Osteoblast (primary cell): ENCODE results near the gene CLEC19A. TPM values are rescaled to one million over a fixed set of nuclear protein-coding genes. Genes with fewer than 3 reads are reported as not detected.

Experiments
- DNase-seq: peaks from one replicate; pipeline ENCODE4 v3.0.0; 2011; ENCODE audit warnings: low spot score, mixed read lengths; ENCODE audit not compliant: insufficient read length; ENCODE audit errors: missing footprints
- H2AFZ ChIP-seq: 2 replicates; pipeline ENCODE4 v1.6.0; 2011; ENCODE audit warnings: mild to moderate bottlenecking, low read length
- H3K27ac ChIP-seq: 2 replicates; pipeline ENCODE4 v1.5.1; 2011; ENCODE audit warnings: mild to moderate bottlenecking, low read depth, low read length, moderate library complexity
- H3K27me3 ChIP-seq: 2 replicates; pipeline ENCODE4 v1.6.0; 2012; ENCODE audit warnings: mild to moderate bottlenecking, control low read depth, inconsistent platforms, low read length, moderate library complexity; ENCODE audit not compliant: insufficient read depth
- H3K36me3 ChIP-seq: 2 replicates; pipeline ENCODE4 v1.5.1; 2011; ENCODE audit warnings: mild to moderate bottlenecking, low read length, control low read depth, moderate library complexity; ENCODE audit not compliant: insufficient read depth
- H3K4me1 ChIP-seq: 2 replicates; pipeline ENCODE4 v1.5.1; 2011; ENCODE audit warnings: mild to moderate bottlenecking, low read length, control low read depth, moderate library complexity; ENCODE audit not compliant: insufficient read depth
- H3K4me2 ChIP-seq: 2 replicates; pipeline ENCODE4 v1.6.0; 2011; ENCODE audit warnings: mild to moderate bottlenecking, low read length; ENCODE audit not compliant: insufficient read depth
- H3K4me3 ChIP-seq: fragments of 200-600 bp; sonication (generic); 3 replicates; pipeline ENCODE4 v1.5.1; 2012; ENCODE audit warnings: mild to moderate bottlenecking, low read length, inconsistent platforms; ENCODE audit not compliant: insufficient read depth
- H3K79me2 ChIP-seq: 2 replicates; pipeline ENCODE4 v1.6.0; 2012; ENCODE audit warnings: mild to moderate bottlenecking, low read length, control low read depth, inconsistent platforms; ENCODE audit not compliant: insufficient read depth
- H3K9me3 ChIP-seq: 2 replicates; pipeline ENCODE4 v1.5.1; 2011; ENCODE audit warnings: low read depth, low read length, control low read depth
- H4K20me1 ChIP-seq: 2 replicates; pipeline ENCODE4 v1.6.0; 2012; ENCODE audit warnings: mild to moderate bottlenecking, low read length, control low read depth; ENCODE audit not compliant: insufficient read depth
- CTCF ChIP-seq: IDR thresholded peaks from 2 replicates; pipeline ENCODE4 v1.5.1; 2011; ENCODE audit warnings: mild to moderate bottlenecking, low read depth, low read length, moderate library complexity; ENCODE audit errors: extremely low read depth
- total RNA-seq: library from RNA; depleted of rRNA; stranded (reverse); fragments of >200 nt; gene quantifications from 2 replicates; pipeline ENCODE4 v1.2.3, GENCODE V29; 2012

CLEC19A gene
- total RNA-seq, 1 donor: not detected

GRCh38 chr16:19292186-19292585 lies 6.7 kb downstream of the CLEC19A start:
- no peak overlapping the region for H2AFZ ChIP-seq
- H3K4me1 ChIP-seq: no peaks in the 10 kb centered on the region
- no peaks in the 10 kb centered on the region for H3K36me3 ChIP-seq
- TF ChIP-seq CTCF: no peak
- no peak overlapping the region for H3K4me3 ChIP-seq
- no peak overlapping the region for H3K4me2 ChIP-seq
- H3K9me3 ChIP-seq: no peaks in the 10 kb centered on the region
- no peak for DNase-seq
- H3K27ac ChIP-seq: no peak overlapping the region
- H3K79me2 ChIP-seq: no peaks in the 10 kb centered on the region
- no peaks in the 10 kb centered on the region for H3K27me3 ChIP-seq
- H4K20me1 ChIP-seq: no peaks in the 10 kb centered on the region

- H3K4me3 ChIP-seq: no peak overlapping the region
- H3K4me1 ChIP-seq: no peaks in the 10 kb centered on the region
- no peak for DNase-seq
- TF ChIP-seq CTCF: no peak
- no peak overlapping the region for H3K27ac ChIP-seq
- no peak overlapping the region for H2AFZ ChIP-seq
- no peaks in the 10 kb centered on the region for H3K36me3 ChIP-seq
- no peaks in the 10 kb centered on the region for H3K9me3 ChIP-seq
- no peaks in the 10 kb centered on the region for H4K20me1 ChIP-seq
- H3K79me2 ChIP-seq: no peaks in the 10 kb centered on the region
- no peaks in the 10 kb centered on the region for H3K27me3 ChIP-seq
- no peak overlapping the region for H3K4me2 ChIP-seq
Observed at GRCh38 chr16:19294156-19294649, 8.7 kb downstream of the CLEC19A start.

GRCh38 chr16:19295393-19295792 lies 9.9 kb downstream of the CLEC19A start:
- DNase-seq: no peak
- no peaks in the 10 kb centered on the region for H3K79me2 ChIP-seq
- no peak for TF ChIP-seq CTCF

GRCh38 chr16:19297454-19297853 lies 11.9 kb downstream of the CLEC19A start:
- Histone ChIP-seq H3K27me3 (no peaks in the 10 kb centered on the region), H3K9me3 (no peaks in the 10 kb centered on the region), H2AFZ (no peak overlapping the region), H4K20me1 (no peaks in the 10 kb centered on the region), H3K36me3 (no peaks in the 10 kb centered on the region), H3K4me3 (no peak overlapping the region), H3K27ac (no peak overlapping the region), H3K4me1 (no peaks in the 10 kb centered on the region), H3K79me2 (no peaks in the 10 kb centered on the region), H3K4me2 (no peak overlapping the region)
- no peak for DNase-seq
- TF ChIP-seq CTCF: no peak

More at GRCh38 chr16:19295393-19295792, 9.9 kb downstream of the CLEC19A start:
- Histone ChIP-seq H3K27me3 (no peaks in the 10 kb centered on the region), H3K4me3 (no peak overlapping the region), H3K4me1 (no peaks in the 10 kb centered on the region), H3K27ac (no peak overlapping the region), H4K20me1 (no peaks in the 10 kb centered on the region), H3K36me3 (no peaks in the 10 kb centered on the region), H3K4me2 (no peak overlapping the region), H3K9me3 (no peaks in the 10 kb centered on the region), H2AFZ (no peak overlapping the region)
